Kidney tubule cell (primary cell): ENCODE measurements around the gene ECHDC3.

Experiments
- DNase-seq: peaks from one replicate; pipeline ENCODE4 v3.0.0-alpha.2; 2018; ENCODE audit warnings: low spot score

ECHDC3 gene

GRCh38 chr10:11782793-11783557, 40.8 kb downstream of the ECHDC3 start:
- DNase-seq, result peak; percentile 77

- no peak for DNase-seq
Observed at GRCh38 chr10:11783558-11783865, 41.3 kb downstream of the ECHDC3 start.

- no peak for DNase-seq
Observed at GRCh38 chr10:11787374-11787773, 45.2 kb downstream of the ECHDC3 start.

GRCh38 chr10:11787846-11788245, 45.7 kb downstream of the ECHDC3 start:
- DNase-seq, result no peak

GRCh38 chr10:11789306-11789705, 47.1 kb downstream of the ECHDC3 start:
- no peak for DNase-seq

GRCh38 chr10:11789956-11790355, 47.8 kb downstream of the ECHDC3 start:
- DNase-seq, result no peak

GRCh38 chr10:11793762-11794479, 51.7 kb downstream of the ECHDC3 start:
- peak; percentile 100 for DNase-seq

GRCh38 chr10:11794566-11794965, 52.4 kb downstream of the ECHDC3 start:
- DNase-seq, result peak; percentile 90

- DNase-seq, result no peak
Observed at GRCh38 chr10:11795101-11795920, 53.1 kb downstream of the ECHDC3 start.

GRCh38 chr10:11796474-11796873, 54.3 kb downstream of the ECHDC3 start:
- no peak for DNase-seq

GRCh38 chr10:11797281-11797680, 55.1 kb downstream of the ECHDC3 start:
- no peak for DNase-seq

- no peak for DNase-seq
Observed at GRCh38 chr10:11797847-11798633, 55.9 kb downstream of the ECHDC3 start.

GRCh38 chr10:11798845-11799735, 56.9 kb downstream of the ECHDC3 start:
- peak; percentile 81 for DNase-seq

- DNase-seq, result no peak
Observed at GRCh38 chr10:11799736-11800080, 57.5 kb downstream of the ECHDC3 start.

GRCh38 chr10:11804336-11804735, 62.2 kb downstream of the ECHDC3 start:
- DNase-seq, result no peak

GRCh38 chr10:11805792-11806191, 63.6 kb downstream of the ECHDC3 start:
- DNase-seq, result no peak

GRCh38 chr10:11806706-11807105, 64.5 kb downstream of the ECHDC3 start:
- DNase-seq, result no peak

GRCh38 chr10:11808808-11809207, 66.6 kb downstream of the ECHDC3 start:
- DNase-seq, result no peak

GRCh38 chr10:11810313-11810766, 68.2 kb downstream of the ECHDC3 start:
- DNase-seq, result peak; percentile 73

- DNase-seq, result no peak
Observed at GRCh38 chr10:11810973-11811372, 68.8 kb downstream of the ECHDC3 start.

GRCh38 chr10:11813177-11813576, 71.0 kb downstream of the ECHDC3 start:
- DNase-seq, result no peak
